GM21515 (cell line): Measurements from ENCODE around the gene SPATS1.
"Not testable (repeated sequence)": the region's sequence is repeated elsewhere in the genome, so short reads cannot be mapped to it uniquely, and the experiment has no call there.

ENCODE experiments used
- ATAC-seq: cut with Tn5 transposase; IDR thresholded peaks from one replicate; pipeline ENCODE4 v1.9.1; 2021; ENCODE audit not compliant: unreplicated experiment

SPATS1 gene

DNA sequence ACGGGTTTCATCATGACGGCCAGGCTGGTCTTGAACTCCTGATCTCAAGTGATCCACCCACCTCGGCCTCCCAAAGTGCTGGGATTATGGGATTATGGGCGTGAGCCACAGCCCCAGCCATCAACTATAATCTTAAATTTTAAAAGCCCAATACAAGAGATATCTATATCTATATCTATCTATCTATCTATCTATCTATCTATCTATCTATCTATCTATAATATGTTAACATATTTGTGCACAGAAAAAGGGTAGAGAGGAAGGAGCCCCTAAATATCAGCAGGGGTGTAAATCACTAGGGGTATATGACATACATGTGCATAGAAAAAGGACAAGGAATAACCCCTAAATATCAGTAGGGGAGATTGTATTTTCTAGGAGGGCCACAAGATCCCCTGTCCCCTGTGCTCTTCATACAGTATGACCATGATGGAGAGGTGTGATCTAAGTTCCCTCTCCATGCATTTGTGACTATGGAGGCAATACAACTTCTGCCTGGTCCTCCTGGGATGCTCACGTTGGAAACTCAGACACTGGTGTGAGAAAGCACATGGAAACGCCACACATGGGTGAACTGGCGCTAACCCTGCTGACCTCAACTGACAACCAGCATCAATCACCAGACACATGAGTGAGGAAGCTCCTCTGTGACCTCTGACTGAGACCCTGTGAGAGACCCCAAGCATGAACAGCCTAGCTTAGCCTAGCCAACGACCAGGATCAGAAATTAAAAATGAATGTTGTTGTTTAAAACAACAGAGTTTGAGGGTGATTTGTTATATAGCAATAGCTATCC is 1.2 kb upstream of the SPATS1 start:
- no peak for ATAC-seq

GRCh38 chr6:44342052-44342451 is 398 bp upstream of the SPATS1 start:
- ATAC-seq = no peak

- ATAC-seq = not testable (repeated sequence)
Observed at GRCh38 chr6:44346818-44347217, 4.4 kb downstream of the SPATS1 start.

- ATAC-seq = no peak
Observed at GRCh38 chr6:44349904-44350649, 7.6 kb downstream of the SPATS1 start.

DNA sequence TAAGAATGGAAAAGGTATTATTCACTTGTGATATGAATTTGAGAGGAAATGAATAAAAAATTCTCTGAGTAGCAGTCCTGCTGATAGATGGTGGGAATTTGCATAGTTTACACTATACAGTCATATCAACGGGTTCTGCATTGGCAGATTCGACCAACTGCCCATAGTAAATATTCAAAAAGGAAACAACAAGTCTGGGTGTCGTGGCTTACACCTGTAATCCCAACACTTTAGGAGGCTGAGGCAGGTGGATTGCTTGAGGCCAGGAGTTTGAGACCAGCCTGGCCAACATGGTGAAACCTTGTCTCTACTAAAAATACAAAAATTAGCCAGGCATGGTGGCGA is 8.2 kb downstream of the SPATS1 start:
- not testable (repeated sequence) for ATAC-seq

DNA sequence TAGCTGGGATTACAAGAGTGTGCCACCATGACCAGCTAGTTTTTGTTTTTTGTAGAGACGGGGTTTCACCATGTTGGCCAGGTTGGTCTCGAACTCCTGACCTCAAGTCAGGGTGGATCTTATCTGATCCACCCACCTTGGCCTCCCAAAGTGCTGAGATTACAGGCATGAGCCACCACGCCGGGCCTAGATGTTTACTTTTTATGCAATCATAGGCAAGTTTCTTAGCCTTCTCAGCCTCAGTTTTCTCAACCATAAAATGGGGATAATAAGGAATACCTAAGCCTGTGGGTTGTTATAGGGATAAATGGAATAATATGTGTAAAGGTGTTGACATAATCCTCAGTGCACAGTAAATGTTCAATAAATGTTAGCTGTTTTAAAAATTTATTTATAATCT is 9.8 kb downstream of the SPATS1 start:
- no peak for ATAC-seq

GRCh38 chr6:44353336-44353735 is 10.9 kb downstream of the SPATS1 start:
- no peak for ATAC-seq

DNA sequence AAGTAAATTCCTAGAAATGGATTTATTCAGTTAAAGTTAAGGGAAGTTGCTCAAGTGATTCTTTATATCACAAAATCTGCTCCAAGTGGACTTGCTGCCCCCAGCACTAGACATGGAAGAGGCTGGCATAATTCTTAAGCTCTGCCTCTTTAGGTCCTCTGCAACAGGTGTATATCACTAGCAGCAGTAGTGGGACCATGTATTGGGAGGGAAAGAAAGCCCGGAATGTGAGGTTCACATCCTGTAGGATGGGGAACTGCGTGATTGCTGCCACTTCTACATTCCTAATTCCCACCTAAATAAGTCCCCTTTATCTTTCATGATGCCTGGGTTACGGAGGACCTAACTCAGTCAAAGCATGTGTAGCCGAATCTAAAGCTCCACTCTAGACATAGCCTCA is 13.2 kb downstream of the SPATS1 start:
- no peak for ATAC-seq

- no peak for ATAC-seq
Observed at GRCh38 chr6:44356487-44356886, 14.0 kb downstream of the SPATS1 start.

- no peak for ATAC-seq
Observed at GRCh38 chr6:44359973-44360372, 17.5 kb downstream of the SPATS1 start.

DNA sequence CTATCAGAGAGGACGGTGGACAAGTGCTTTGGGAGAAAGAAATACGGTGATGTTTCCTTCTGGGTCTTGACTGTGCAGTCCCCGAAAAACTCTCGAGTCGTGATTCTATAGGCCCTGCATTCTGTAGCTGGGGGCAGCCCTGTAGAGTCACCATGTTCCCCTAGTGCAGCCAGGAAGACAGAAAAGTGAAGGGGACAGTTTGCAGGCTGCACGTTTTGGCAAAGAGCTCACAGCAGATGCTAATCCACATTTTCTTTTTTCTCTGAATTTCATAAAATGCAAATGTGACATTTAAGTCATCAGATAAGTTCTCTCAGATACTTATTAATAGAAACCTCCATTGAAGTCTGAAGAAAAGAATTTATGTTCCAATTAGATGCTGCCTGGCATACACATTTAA is 19.5 kb downstream of the SPATS1 start:
- ATAC-seq = no peak

- ATAC-seq = no peak
Observed at GRCh38 chr6:44363377-44363926, 21.0 kb downstream of the SPATS1 start.

- ATAC-seq = no peak
Observed at GRCh38 chr6:44366781-44367180, 24.3 kb downstream of the SPATS1 start.

GRCh38 chr6:44367681-44368080 is 25.2 kb downstream of the SPATS1 start:
- ATAC-seq = no peak

DNA sequence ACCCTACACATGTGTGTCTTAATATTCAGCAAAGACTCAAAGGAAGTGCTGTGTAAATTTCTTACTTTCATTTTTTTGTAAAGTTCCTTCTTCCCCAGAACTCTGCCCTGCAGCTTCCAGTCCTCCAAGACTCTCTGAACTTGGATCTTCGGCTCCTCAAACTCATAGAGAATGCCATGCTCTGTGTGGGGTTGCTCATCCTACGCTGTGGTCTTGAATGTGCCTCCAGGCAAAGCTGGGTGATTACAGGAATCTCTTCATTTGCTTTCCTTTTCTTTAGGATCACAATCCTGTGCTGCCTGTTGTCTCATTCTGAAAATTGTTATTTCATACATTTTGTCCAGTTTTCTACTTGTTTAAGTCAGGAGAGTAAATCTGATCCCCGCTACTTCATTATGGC is 30.6 kb downstream of the SPATS1 start:
- no peak for ATAC-seq

DNA sequence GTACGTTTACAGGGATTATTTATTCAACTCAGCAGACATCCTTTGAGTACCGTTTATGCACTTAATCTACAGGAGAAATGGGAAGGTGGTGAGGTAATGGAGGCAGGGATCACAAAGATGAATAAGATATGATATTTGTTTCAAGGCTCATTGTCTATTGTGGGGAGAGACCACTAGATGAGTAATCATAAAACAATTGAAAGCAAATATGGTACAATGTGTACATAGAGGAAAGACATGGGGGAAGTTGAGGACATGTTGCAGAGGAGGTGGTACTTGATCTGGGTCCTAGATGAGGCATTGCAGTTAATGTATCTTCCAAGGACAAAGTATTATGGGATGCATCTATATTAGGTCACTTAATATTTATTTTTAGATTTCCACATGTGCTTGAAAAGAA is 31.3 kb downstream of the SPATS1 start:
- no peak for ATAC-seq

DNA sequence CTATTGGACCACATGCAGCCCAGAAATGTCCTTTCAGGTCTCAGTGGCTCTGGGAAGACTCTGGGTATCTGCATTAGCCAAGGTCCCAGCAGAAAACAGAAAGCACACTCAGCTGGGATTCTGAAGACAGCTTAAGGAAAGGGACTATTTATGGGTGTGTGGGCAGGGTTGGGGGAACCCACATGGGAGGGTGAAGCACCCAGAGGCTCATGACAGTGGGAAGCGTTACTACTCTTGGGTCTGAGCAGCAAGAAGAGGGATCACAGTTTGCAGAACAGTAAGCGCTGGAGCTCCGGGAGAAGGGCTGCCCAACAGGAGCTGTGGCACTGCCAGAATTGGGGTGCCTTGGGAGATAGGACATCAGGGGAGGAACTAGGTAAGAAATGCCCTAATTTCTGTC is 32.6 kb downstream of the SPATS1 start:
- no peak for ATAC-seq

DNA sequence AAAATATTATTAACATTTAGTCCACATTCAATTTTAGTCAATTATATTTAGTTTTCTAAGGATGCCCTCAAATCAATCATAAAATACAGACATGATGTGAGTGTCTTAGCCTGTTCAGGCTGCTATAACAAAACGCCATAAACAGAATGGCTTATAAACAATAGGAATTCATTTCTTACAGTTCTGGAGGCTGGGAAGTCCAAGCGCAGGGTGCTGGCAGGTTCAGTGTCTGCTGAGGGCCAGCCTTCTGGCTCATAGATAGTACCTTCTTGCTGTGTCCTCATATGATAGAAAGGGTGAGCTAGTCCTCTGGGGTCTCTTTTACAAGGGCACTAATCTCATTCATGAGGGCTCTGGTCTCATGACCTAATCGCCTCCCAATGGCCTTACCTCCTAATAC is 35.0 kb downstream of the SPATS1 start:
- ATAC-seq = no peak

GRCh38 chr6:44377971-44378370 is 35.5 kb downstream of the SPATS1 start:
- no peak for ATAC-seq

DNA sequence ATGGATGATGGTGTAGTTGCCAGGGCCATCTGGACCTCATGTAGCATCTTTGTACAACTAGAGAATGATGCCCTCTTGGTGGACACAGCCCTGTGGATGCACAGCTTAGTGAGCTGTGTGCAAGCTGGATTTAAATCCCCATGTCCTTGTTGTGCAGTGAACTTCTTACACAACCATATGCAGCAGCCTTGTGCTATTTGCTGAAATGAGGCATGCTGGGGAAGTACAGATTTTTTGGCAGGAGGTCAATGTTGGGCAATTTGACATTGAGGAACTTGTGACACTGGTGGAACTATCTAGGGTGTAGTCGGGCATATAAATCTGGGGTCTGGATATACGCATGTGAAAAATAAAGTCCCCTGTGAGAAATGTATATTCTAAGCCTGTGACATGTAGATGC is 39.3 kb downstream of the SPATS1 start:
- no peak for ATAC-seq

DNA sequence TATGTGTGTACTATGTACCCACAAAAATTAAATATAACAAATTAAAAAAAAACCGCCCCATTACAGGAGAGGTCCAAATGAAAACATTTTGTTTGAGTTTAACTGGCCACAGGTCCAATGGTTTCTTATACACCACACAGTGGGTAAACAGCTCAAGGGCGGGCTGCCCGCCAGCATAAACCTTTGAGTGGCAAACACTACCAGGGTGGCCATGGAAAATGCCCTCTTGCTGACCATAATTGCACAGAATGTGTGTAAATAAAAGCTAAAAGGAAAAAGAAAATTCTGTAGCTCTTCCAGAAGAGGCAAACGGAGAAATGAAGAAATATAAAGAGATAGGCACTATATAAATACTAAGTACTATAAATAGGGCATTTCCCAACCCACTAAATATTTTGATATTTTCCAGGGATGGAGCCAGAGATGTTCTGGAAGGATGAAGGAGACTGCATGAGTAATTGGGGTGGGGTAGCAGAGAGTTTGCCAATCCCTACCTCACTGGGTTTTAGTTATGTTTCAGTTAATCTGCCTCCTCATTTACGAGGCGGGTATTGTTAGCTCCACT is 44.0 kb downstream of the SPATS1 start:
- no peak for ATAC-seq

DNA sequence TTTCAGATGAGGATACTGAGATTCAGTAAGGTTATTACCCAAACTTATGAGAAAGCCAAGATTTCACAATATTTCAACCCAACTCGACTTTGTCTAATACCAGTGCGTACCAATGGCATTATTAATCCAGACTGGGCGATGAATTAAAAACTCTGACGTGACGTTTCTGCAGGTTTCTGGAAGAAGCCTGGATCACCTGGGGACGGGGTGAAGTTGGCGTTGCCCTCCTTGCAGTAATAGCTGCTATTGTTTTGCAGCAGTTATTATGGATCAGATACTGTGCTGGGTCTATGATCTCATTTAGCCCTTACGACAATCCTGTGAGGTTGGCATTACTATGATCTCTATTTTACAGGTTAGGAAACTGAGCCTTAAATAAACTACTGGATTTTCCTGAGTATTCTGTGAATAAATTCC is 44.5 kb downstream of the SPATS1 start:
- peak; percentile 12 for ATAC-seq
